ENCODE results near the gene CACNB4. TPM values are rescaled to one million over a fixed set of nuclear protein-coding genes. Genes with fewer than 3 reads are reported as not detected.

Gene CACNB4
- polyA plus RNA-seq, 1 of the 3 experiments (the other 2 are of a cell fraction), result 0.18 TPM

DNA sequence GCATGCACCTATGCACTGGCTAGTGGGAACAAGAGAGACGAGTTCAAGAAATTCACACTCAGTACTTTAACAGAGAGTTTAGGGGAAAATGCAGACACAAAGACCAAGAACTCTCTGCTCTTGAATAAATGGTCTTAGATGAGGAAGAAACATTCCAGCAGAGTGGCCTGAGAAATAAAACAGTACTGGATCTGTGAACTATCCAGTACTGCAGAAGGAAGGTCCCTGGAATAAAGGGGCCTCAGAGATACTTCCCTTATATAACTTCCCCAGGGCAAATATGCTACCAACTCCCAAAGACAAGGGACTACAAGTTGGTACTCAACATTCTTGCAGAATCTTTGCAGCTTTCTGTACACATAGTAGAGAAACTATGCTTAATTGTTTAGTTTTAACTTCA lies 199.7 kb downstream of the CACNB4 start:
- DNase-seq, result no peak
- Histone ChIP-seq H4K20me1 (ENCODE audit: insufficient read depth) (no peaks in the 10 kb centered on the region), H2AFZ (ENCODE audit: low read depth) (no peak overlapping the region), H3K9me3 (peaks cover 3% of the 10 kb centered on the region; the same call in 1 of the 2 replicates), H3K27ac (ENCODE audit: low read depth in 2 of 2, low read length in 1 of 2) (no peak overlapping the region), H3K9ac (no peak overlapping the region), H3K79me2 (ENCODE audit: insufficient read depth) (no peaks in the 10 kb centered on the region), H3K36me3 (replicated peaks in 1 of 2; ENCODE audit: control insufficient read depth in 1 of 2, insufficient read depth in 2 of 2, low read length in 1 of 2) (no peaks in the 10 kb centered on the region), H3K9me2 (no peaks in the 10 kb centered on the region), H3K4me2 (no peak overlapping the region), H3F3A (replicated peaks; ENCODE audit: insufficient read depth) (no peaks in the 10 kb centered on the region), H3K27me3 (ENCODE audit: insufficient read depth) (no peaks in the 10 kb centered on the region), H3K4me1 (ENCODE audit: control insufficient read depth in 1 of 2, insufficient read depth in 2 of 2, low read depth in 1 of 2, low read length in 1 of 2) (no peaks in the 10 kb centered on the region; a peak in 1 of 4 replicates), H3K4me3 (ENCODE audit: low read depth in 2 of 2, low read length in 1 of 2) (no peak overlapping the region)
- WGBS (ENCODE audit: low lambda C conversion rate), result 17% methylated on average over 1 of the region's 1 CpG
- TF ChIP-seq TAF1 (IDR thresholded peaks at IDR 0.05; ENCODE audit: borderline replicate concordance, low read depth, low read length) (no peak), TCF12 (IDR thresholded peaks at IDR 0.05) (no peak), GATA2 (CRISPR knock-in tag; IDR thresholded peaks at IDR 0.05) (no peak), FOXM1 (IDR thresholded peaks at IDR 0.05; ENCODE audit: low read depth) (no peak), GABPA (IDR thresholded peaks at IDR 0.05; ENCODE audit: low read depth) (no peak), CHD2 (IDR thresholded peaks at IDR 0.05; ENCODE audit: low read length, partially characterized antibody) (no peak)
- ChIA-PET CTCF (no interaction called here), POLR2A (no interaction called here)

DNA sequence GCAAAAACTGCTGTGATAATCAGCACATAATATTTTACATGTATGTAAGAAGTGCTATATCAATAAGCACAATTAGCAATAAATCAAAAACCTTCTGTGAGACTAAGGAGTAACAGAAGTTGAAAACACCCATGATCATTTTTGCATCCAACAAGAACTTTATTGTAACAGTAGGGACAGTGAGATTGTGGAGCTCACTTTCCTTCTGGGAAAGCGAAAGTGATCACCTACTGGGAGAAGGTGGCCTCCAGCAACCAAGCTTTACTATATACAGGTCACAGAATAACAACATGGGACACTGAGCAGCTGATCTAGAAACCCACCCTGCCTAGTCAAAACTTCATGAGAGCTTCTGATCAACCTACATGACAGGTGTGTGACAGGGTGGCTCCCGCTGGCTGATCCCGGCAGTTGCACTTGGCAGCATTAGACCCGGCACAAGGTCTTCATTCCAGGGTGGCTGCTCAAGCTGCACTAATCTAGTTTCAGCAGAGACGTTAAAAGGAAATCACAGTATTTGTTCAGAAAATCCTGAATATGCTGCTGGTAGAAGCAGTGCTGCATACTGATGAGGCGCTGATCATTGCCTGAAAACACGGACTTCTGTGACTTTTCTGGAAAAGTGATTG lies 207.2 kb downstream of the CACNB4 start:
- no peaks in the 10 kb centered on the region for H3K79me2 ChIP-seq (ENCODE audit: insufficient read depth)
- H4K20me1 ChIP-seq (ENCODE audit: insufficient read depth), result no peaks in the 10 kb centered on the region
- no peak overlapping the region for H3K4me3 ChIP-seq (ENCODE audit: low read depth in 2 of 2, low read length in 1 of 2)
- no peaks in the 10 kb centered on the region for H3K36me3 ChIP-seq (replicated peaks in 1 of 2; ENCODE audit: control insufficient read depth in 1 of 2, insufficient read depth in 2 of 2, low read length in 1 of 2)
- H3F3A ChIP-seq (replicated peaks; ENCODE audit: insufficient read depth), result no peaks in the 10 kb centered on the region
- H3K4me2 ChIP-seq, result no peak overlapping the region
- H3K9ac ChIP-seq, result no peak overlapping the region
- H3K9me2 ChIP-seq, result no peaks in the 10 kb centered on the region
- H3K4me1 ChIP-seq (ENCODE audit: control insufficient read depth in 1 of 2, insufficient read depth in 2 of 2, low read depth in 1 of 2, low read length in 1 of 2), result no peaks in the 10 kb centered on the region
- ChIA-PET CTCF (no interaction called here), POLR2A (no interaction called here)
- H3K27ac ChIP-seq (ENCODE audit: low read depth in 2 of 2, low read length in 1 of 2), result no peak overlapping the region
- no peak for DNase-seq
- TF ChIP-seq TCF12 (IDR thresholded peaks at IDR 0.05), result no peak
- TF ChIP-seq SIN3A (IDR thresholded peaks at IDR 0.05; ENCODE audit: borderline replicate concordance, low read depth, low read length), result no peak
- TF ChIP-seq RFX5 (IDR thresholded peaks at IDR 0.05; ENCODE audit: low read length), result no peak
- TF ChIP-seq TAF1 (IDR thresholded peaks at IDR 0.05; ENCODE audit: borderline replicate concordance, low read depth, low read length), result no peak
- TF ChIP-seq, protein P1, sequence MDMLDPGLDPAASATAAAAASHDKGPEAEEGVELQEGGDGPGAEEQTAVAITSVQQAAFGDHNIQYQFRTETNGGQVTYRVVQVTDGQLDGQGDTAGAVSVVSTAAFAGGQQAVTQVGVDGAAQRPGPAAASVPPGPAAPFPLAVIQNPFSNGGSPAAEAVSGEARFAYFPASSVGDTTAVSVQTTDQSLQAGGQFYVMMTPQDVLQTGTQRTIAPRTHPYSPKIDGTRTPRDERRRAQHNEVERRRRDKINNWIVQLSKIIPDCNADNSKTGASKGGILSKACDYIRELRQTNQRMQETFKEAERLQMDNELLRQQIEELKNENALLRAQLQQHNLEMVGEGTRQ (IDR thresholded peaks at IDR 0.05; ENCODE audit: borderline replicate concordance, low read depth, low read length), result no peak
- TF ChIP-seq, protein P2, sequence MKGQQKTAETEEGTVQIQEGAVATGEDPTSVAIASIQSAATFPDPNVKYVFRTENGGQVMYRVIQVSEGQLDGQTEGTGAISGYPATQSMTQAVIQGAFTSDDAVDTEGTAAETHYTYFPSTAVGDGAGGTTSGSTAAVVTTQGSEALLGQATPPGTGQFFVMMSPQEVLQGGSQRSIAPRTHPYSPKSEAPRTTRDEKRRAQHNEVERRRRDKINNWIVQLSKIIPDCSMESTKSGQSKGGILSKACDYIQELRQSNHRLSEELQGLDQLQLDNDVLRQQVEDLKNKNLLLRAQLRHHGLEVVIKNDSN (IDR thresholded peaks at IDR 0.05; ENCODE audit: borderline replicate concordance, low read depth), result no peak
- TF ChIP-seq FOSL2 (IDR thresholded peaks at IDR 0.05; ENCODE audit: borderline replicate concordance, low read depth), result no peak
- no peak for TF ChIP-seq RAD21 (IDR thresholded peaks at IDR 0.05; ENCODE audit: low read length)
- TF ChIP-seq EP300 (IDR thresholded peaks at IDR 0.05; ENCODE audit: borderline replicate concordance in 1 of 2, low read depth in 1 of 2, low read length in 1 of 2), result no peak
- no peak for TF ChIP-seq GATA2 (CRISPR knock-in tag; IDR thresholded peaks at IDR 0.05)
- no peak for TF ChIP-seq YY1 (IDR thresholded peaks at IDR 0.05; ENCODE audit: low read depth)
- no peaks in the 10 kb centered on the region for H3K27me3 ChIP-seq (ENCODE audit: insufficient read depth)
- no peak overlapping the region for H2AFZ ChIP-seq (ENCODE audit: low read depth)
- H3K9me3 ChIP-seq, result peaks cover 3% of the 10 kb centered on the region; the same call in 1 of the 2 replicates
- 68% methylated on average over 7 of the region's 7 CpGs for WGBS (ENCODE audit: low lambda C conversion rate)

Measured in SK-N-SH (cell line).